ENCODE data around the gene TMEM178A.

Gene TMEM178A

GRCh38 chr2:39689876-39690275, 24.2 kb downstream of the TMEM178A start:
- TF ChIP-seq REST (IDR thresholded peaks at IDR 0.05; ENCODE audit: low read depth) (no peak), EGR1 (IDR thresholded peaks at IDR 0.05) (no peak), YY1 (IDR thresholded peaks at IDR 0.05; ENCODE audit: low read depth) (no peak), NFIC (IDR thresholded peaks at IDR 0.05) (no peak), CEBPB (IDR thresholded peaks at IDR 0.05) (no peak), USF1 (IDR thresholded peaks at IDR 0.05) (no peak)

DNA sequence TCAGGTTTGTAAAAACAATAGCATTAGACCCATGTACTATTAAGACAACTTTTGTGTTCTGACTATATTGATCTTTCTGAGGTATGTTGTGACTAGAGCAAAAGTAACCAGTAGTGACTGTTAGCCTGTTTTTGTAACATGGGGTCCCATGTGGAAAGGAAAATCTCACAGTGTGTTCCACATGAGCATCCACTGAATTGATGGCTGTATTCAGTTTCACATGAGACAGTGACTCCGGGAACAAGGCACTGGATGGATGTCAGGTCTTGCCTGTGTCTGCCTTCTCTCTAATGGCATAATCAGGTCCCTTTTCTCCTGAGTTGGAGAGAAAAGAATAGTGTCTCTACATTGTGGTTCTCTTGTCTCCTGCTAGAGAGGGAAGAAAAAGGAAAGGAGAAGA, 27.5 kb downstream of the TMEM178A start:
- TF ChIP-seq TCF12 (IDR thresholded peaks at IDR 0.05; ENCODE audit: low read depth), result no peak
- TF ChIP-seq EP300 (IDR thresholded peaks at IDR 0.05; ENCODE audit: borderline replicate concordance), result no peak
- TF ChIP-seq MAX (IDR thresholded peaks at IDR 0.05), result no peak
- TF ChIP-seq CREB1 (IDR thresholded peaks at IDR 0.05; ENCODE audit: low read depth), result no peak
- no peak for TF ChIP-seq EGR1 (IDR thresholded peaks at IDR 0.05)
- TF ChIP-seq TEAD4 (IDR thresholded peaks at IDR 0.05), result no peak
- no peak for TF ChIP-seq TAF1 (IDR thresholded peaks at IDR 0.05; ENCODE audit: low read depth)
- no peak for TF ChIP-seq CEBPB (IDR thresholded peaks at IDR 0.05)
- TF ChIP-seq FOXM1 (IDR thresholded peaks at IDR 0.05; ENCODE audit: borderline replicate concordance, low read depth), result no peak
- TF ChIP-seq NFIC (IDR thresholded peaks at IDR 0.05), result no peak
- TF ChIP-seq ZBTB7A (IDR thresholded peaks at IDR 0.05; ENCODE audit: low read depth), result no peak
- TF ChIP-seq USF1 (IDR thresholded peaks at IDR 0.05), result no peak
- TF ChIP-seq RAD21 (IDR thresholded peaks at IDR 0.05; ENCODE audit: low read depth), result no peak
- TF ChIP-seq REST (IDR thresholded peaks at IDR 0.05; ENCODE audit: low read depth), result no peak
- TF ChIP-seq YY1 (IDR thresholded peaks at IDR 0.05; ENCODE audit: low read depth), result no peak

DNA sequence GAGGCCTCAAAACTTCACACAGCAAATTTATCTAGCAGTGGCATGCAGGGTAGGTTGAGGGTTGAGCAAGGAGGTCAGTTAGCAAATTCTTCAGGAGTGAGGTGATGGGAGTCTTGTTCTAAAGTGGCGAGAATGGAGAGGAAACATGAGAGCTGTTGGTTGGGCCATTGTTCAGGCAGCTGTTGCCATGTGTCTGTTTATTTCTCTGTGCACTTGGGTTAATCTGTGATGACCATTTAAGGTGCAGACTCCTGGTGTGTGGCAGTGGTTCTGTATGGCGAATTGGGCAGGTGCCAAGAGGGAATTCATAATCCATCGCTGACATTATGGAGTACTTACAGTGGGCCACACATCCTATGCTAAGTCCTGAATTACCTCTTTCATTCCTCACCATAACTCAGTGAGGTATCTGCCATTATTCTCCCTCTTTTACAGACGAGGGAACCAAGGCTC, 30.4 kb downstream of the TMEM178A start:
- TF ChIP-seq EP300 (IDR thresholded peaks at IDR 0.05; ENCODE audit: borderline replicate concordance), result peak; percentile 90
- peak; percentile 91 for TF ChIP-seq NFIC (IDR thresholded peaks at IDR 0.05)
- peak; percentile 84 for TF ChIP-seq FOXM1 (IDR thresholded peaks at IDR 0.05; ENCODE audit: borderline replicate concordance, low read depth)
- TF ChIP-seq MAX (IDR thresholded peaks at IDR 0.05), result peak; percentile 73
- no peak; the same call in 1 of the 2 replicates for TF ChIP-seq RAD21 (IDR thresholded peaks at IDR 0.05; ENCODE audit: low read depth)
- TF ChIP-seq TCF12 (IDR thresholded peaks at IDR 0.05; ENCODE audit: low read depth), result peak; percentile 88
- TF ChIP-seq TAF1 (IDR thresholded peaks at IDR 0.05; ENCODE audit: low read depth), result no peak
- no peak for TF ChIP-seq ZBTB7A (IDR thresholded peaks at IDR 0.05; ENCODE audit: low read depth)
- no peak for TF ChIP-seq REST (IDR thresholded peaks at IDR 0.05; ENCODE audit: low read depth)
- TF ChIP-seq CREB1 (IDR thresholded peaks at IDR 0.05; ENCODE audit: low read depth), result no peak
- TF ChIP-seq CEBPB (IDR thresholded peaks at IDR 0.05), result peak; percentile 79
- no peak for TF ChIP-seq USF1 (IDR thresholded peaks at IDR 0.05)
- peak; percentile 83 for TF ChIP-seq TEAD4 (IDR thresholded peaks at IDR 0.05)
- no peak for TF ChIP-seq EGR1 (IDR thresholded peaks at IDR 0.05)
- TF ChIP-seq YY1 (IDR thresholded peaks at IDR 0.05; ENCODE audit: low read depth), result peak; percentile 67; the same call in 1 of the 2 replicates

DNA sequence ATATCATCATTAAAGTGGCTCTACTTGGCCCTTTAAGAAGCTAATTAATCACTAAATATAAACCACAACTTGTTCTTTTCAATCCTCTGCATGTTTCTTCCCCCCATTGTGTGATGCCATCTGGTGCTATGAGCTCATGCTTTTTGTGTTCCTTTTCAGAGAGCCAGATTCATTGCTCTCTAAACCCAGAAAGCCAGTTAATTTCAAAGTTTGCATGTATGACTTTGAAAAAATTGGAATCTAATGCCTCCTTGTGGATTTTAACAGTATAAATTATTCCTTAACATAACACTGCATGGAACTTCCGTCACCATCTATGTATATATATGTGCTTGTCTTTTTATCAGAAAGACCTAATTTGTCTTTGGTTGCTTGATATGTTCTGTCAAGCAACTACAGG, 31.1 kb downstream of the TMEM178A start:
- TF ChIP-seq NFIC (IDR thresholded peaks at IDR 0.05), result no peak
- TF ChIP-seq REST (IDR thresholded peaks at IDR 0.05; ENCODE audit: low read depth), result no peak
- TF ChIP-seq YY1 (IDR thresholded peaks at IDR 0.05; ENCODE audit: low read depth), result no peak
- peak; percentile 67 for TF ChIP-seq RAD21 (IDR thresholded peaks at IDR 0.05; ENCODE audit: low read depth)

All from Ishikawa (cell line).